HepG2 (cell line): Measurements from ENCODE around the gene TIMM10. TPM values are rescaled to one million over a fixed set of nuclear protein-coding genes. Genes with fewer than 3 reads are reported as not detected.

Experiments
- ATAC-seq: fragments of 200-7000 bp; cut with Tn5 transposase; 3 replicates; pipeline ENCODE4 v1.9.1; 2020; ENCODE audit warnings: mild to moderate bottlenecking, moderate library complexity
- BruUV-seq: library from RNA; stranded (reverse); fragments of 400-500 nt; replicated peaks from 2 replicates; lab custom pipeline; 2021; lab: Mats Ljungman, UMichigan
- CTCF ChIA-PET: fragments of 300-600 bp; formaldehyde crosslinking; extraction: SDS; loops from one replicate; lab custom pipeline; 2021; ENCODE audit warnings: low total read pairs, inconsistent platforms, low intra/inter-chr PET ratio; lab: Yijun Ruan, JAX
- POLR2A ChIA-PET: fragments of 350-600 bp; sonication (Branson Sonifier 250); formaldehyde crosslinking; loops from one replicate; lab custom pipeline; 2020; ENCODE audit warnings: antibody characterized with exemption, inconsistent platforms; lab: Yijun Ruan, JAX
- DNase-seq: peaks from one replicate; pipeline ENCODE4 v3.0.0-alpha.2; 2015; ENCODE audit warnings: low spot score
- FAIRE-seq: peaks from 3 replicates; lab custom pipeline; 2011; peaks lifted over from hg19 to GRCh38; lab: Jason Lieb, UNC
- H2AFZ ChIP-seq: one replicate; pipeline ENCODE4 v1.6.1; 2011; ENCODE audit warnings: low read length, inconsistent platforms
- H3K27ac ChIP-seq: fragments of 300-600 bp; 3 replicates; pipeline ENCODE4 v1.8.0; 2011; ENCODE audit warnings: mixed run types, mild to moderate bottlenecking, mixed read lengths, low read length, inconsistent platforms; ENCODE audit not compliant: insufficient read depth; ENCODE audit errors: extremely low read length
- H3K27me3 ChIP-seq, 2 experiments: fragments of 200-600 bp in 1 of 2; 2 replicates in 1 of 2; 3 replicates in 1 of 2; pipeline versions ENCODE4 v1.6.0 to v1.8.0; 2011; ENCODE audit warnings: low read length in 2 of 2, mild to moderate bottlenecking in 2 of 2, moderate library complexity in 2 of 2, inconsistent platforms in 1 of 2; ENCODE audit not compliant: insufficient read depth in 2 of 2, control insufficient read depth in 1 of 2
- H3K36me3 ChIP-seq, 2 experiments: fragments of 200-600 bp in 1 of 2; replicated peaks in 1 of 2; 2 replicates in 1 of 2; 3 replicates in 1 of 2; pipeline versions ENCODE4 v1.5.1 to v1.8.0; 2011; ENCODE audit warnings: low read length in 2 of 2, inconsistent platforms in 1 of 2; ENCODE audit not compliant: insufficient read depth in 2 of 2, control insufficient read depth in 1 of 2
- H3K4me1 ChIP-seq: 2 replicates; pipeline ENCODE4 v1.5.1; 2012; ENCODE audit warnings: low read length, inconsistent platforms; ENCODE audit not compliant: insufficient read depth
- H3K4me2 ChIP-seq: 2 replicates; pipeline ENCODE4 v1.6.0; 2011; ENCODE audit warnings: low read depth, low read length, inconsistent platforms
- H3K4me3 ChIP-seq, 3 experiments: fragments of 200-600 bp in 1 of 3; sonication (generic), shearing (Covaris generic) in 1 of 3; replicated peaks in 1 of 3; 2 replicates each; pipeline ENCODE4 v1.5.1; 2011 to 2016; ENCODE audit warnings: low read length in 3 of 3, inconsistent platforms in 2 of 3, low read depth in 2 of 3, mild to moderate bottlenecking in 2 of 3, control low read depth in 1 of 3, mixed read lengths in 1 of 3; ENCODE audit not compliant: insufficient read depth in 1 of 3
- H3K79me2 ChIP-seq: one replicate; pipeline ENCODE4 v1.6.1; 2011; ENCODE audit warnings: low read length, inconsistent platforms; ENCODE audit not compliant: insufficient read depth
- H3K9ac ChIP-seq: 2 replicates; pipeline ENCODE4 v1.6.0; 2011; ENCODE audit warnings: mild to moderate bottlenecking, low read depth, low read length, inconsistent platforms; ENCODE audit not compliant: insufficient read depth
- H3K9me3 ChIP-seq: 2 replicates; pipeline ENCODE4 v1.5.1; 2012; ENCODE audit warnings: mild to moderate bottlenecking, low read length
- H4K20me1 ChIP-seq: 2 replicates; pipeline ENCODE4 v1.6.0; 2011; ENCODE audit warnings: inconsistent platforms, mild to moderate bottlenecking, low read length, moderate library complexity; ENCODE audit not compliant: insufficient read depth
- CEBPB ChIP-seq: IDR thresholded peaks from 2 replicates; pipeline ENCODE4 v1.6.1; 2011; ENCODE audit warnings: low read depth, low read length, improper control_type of control experiment, borderline replicate concordance
- FOXO1 ChIP-seq: sonication (generic); formaldehyde crosslinking; IDR thresholded peaks from 2 replicates; pipeline ENCODE4 v1.4.0; 2020; ENCODE audit warnings: missing genetic modification reagents
- SNAPC4 ChIP-seq: sonication (generic); formaldehyde crosslinking; IDR thresholded peaks from 2 replicates; pipeline ENCODE4 v1.4.0; 2020; ENCODE audit warnings: mild to moderate bottlenecking, missing genetic modification reagents
- SP140L ChIP-seq: sonication (generic); formaldehyde crosslinking; IDR thresholded peaks from 2 replicates; pipeline ENCODE4 v1.4.0; 2020; ENCODE audit warnings: missing genetic modification reagents, borderline replicate concordance
- SSRP1 ChIP-seq: IDR thresholded peaks from 2 replicates; pipeline ENCODE4 v1.6.1; 2016; ENCODE audit warnings: control low read depth
- ZFYVE20 ChIP-seq: sonication (generic); formaldehyde crosslinking; IDR thresholded peaks from 2 replicates; pipeline ENCODE4 v1.8.0; 2023; ENCODE audit warnings: low read depth, mild to moderate bottlenecking, moderate library complexity, missing genetic modification reagents, borderline replicate concordance
- WGBS: methylation state at CpG from one replicate; pipeline ENCODE4 v1.1.6; 2017; ENCODE audit warnings: low lambda C conversion rate; 5-methylcytosine and 5-hydroxymethylcytosine counted together
- in situ Hi-C: cut with HindIII; loops from 2 replicates; pipeline ENCODE4 v1.10.0; 2017; ENCODE audit warnings: low pct_unique_long_range_greater_than_20kb; ENCODE audit not compliant: extremely low pct_ligation_motif_present
- intact Hi-C: fragments of 100-400 bp; cut with micrococcal nuclease; formaldehyde crosslinking; loops from one replicate; pipeline ENCODE4 v1.10.0; 2022; ENCODE audit not compliant: unreplicated experiment
- polyA plus RNA-seq, 8 experiments: library from polyadenylated mRNA; depleted of rRNA in 3 of 8; stranded (reverse) in 7 of 8; unstranded in 1 of 8; fragments of >200 nt; fragmentation: Illumina TruSeq in 4 of 8; extraction: Trizol in 4 of 8; gene quantifications; 2 replicates each; pipeline versions ENCODE4 v1.2.1 to v1.2.3, GENCODE V29; 2011 to 2016; ENCODE audit warnings: low read depth in 4 of 8, missing spikeins in 1 of 8, mixed read lengths in 1 of 8; ENCODE audit not compliant: insufficient read depth in 1 of 8
- total RNA-seq, 5 experiments: library from RNA; depleted of rRNA; stranded (reverse); fragments of >200 nt; fragmentation: Illumina TruSeq; extraction: Trizol; gene quantifications; 2 replicates each; pipeline ENCODE4 v1.2.3, GENCODE V29; 2016; ENCODE audit warnings: low read depth in 1 of 5

The TIMM10 gene
- total and polyA plus RNA-seq, 2 of the 13 experiments (the other 11 are each of a cell fraction or from before 2014, with no cell fraction given): 67.8 to 82.2 TPM

GRCh38 chr11:57555393-57555792, 24.8 kb upstream of the TIMM10 start:
- no peak for ATAC-seq
- peaks cover 1 to 8% of the 10 kb centered on the region in 2 experiments; a peak in 1 of 5 replicates for H3K36me3 ChIP-seq
- BruUV-seq: no TSS peak
- H3K4me3 ChIP-seq: no peak overlapping the region
- peaks cover 17% of the 10 kb centered on the region for H3K4me1 ChIP-seq
- no peak overlapping the region for H3K4me2 ChIP-seq
- no peak overlapping the region for H2AFZ ChIP-seq
- no peaks in the 10 kb centered on the region for H3K9me3 ChIP-seq
- no peaks in the 10 kb centered on the region for H3K79me2 ChIP-seq
- H3K27me3 ChIP-seq: no peaks in the 10 kb centered on the region
- TF ChIP-seq SSRP1 (CRISPR knock-in tag) (no peak), SP140L (CRISPR knock-in tag) (no peak), SNAPC4 (no peak), CEBPB (peak; percentile 23; the same call in 1 of the 2 replicates), ZFYVE20 (CRISPR knock-in tag) (no peak), FOXO1 (CRISPR knock-in tag) (no peak)
- WGBS: 80% methylated on average over 2 of the region's 2 CpGs
- ChIA-PET POLR2A (no interaction called here), CTCF (no interaction called here)
- no peak overlapping the region for H3K27ac ChIP-seq
- in situ Hi-C loops: no loop called here
- intact Hi-C loops: no loop called here
- H4K20me1 ChIP-seq: no peaks in the 10 kb centered on the region
- FAIRE-seq: no peak
- DNase-seq: no peak
- no peak overlapping the region for H3K9ac ChIP-seq
